NCI-H2107 (cell line): ENCODE results near the gene CNGA2.

Experiments used
- DNase-seq: peaks from one replicate; lab custom pipeline; 2025; lab: John Stamatoyannopoulos, UW

CNGA2 gene

GRCh38 chrX:151712253-151712652, 22.3 kb upstream of the CNGA2 start:
- no peak for DNase-seq

GRCh38 chrX:151713849-151714248, 20.7 kb upstream of the CNGA2 start:
- DNase-seq, result no peak

- no peak for DNase-seq
Observed at GRCh38 chrX:151714362-151714761, 20.2 kb upstream of the CNGA2 start.

- no peak for DNase-seq
Observed at GRCh38 chrX:151715752-151716151, 18.8 kb upstream of the CNGA2 start, which contains the start of gene FATE1. FATE1 (plus strand) TSS chrX:151716035; CDS start chrX:151716120, 85 bp downstream.

- DNase-seq, result no peak
Observed at GRCh38 chrX:151722241-151722846, 12.2 kb upstream of the CNGA2 start.

GRCh38 chrX:151723156-151723760, 11.3 kb upstream of the CNGA2 start:
- DNase-seq, result no peak

GRCh38 chrX:151724563-151725337, 9.8 kb upstream of the CNGA2 start:
- no peak for DNase-seq

GRCh38 chrX:151725338-151725614, 9.3 kb upstream of the CNGA2 start:
- no peak for DNase-seq

- no peak for DNase-seq
Observed at GRCh38 chrX:151726751-151727150, 7.8 kb upstream of the CNGA2 start.

- DNase-seq, result no peak
Observed at GRCh38 chrX:151727346-151727745, 7.2 kb upstream of the CNGA2 start.

- DNase-seq, result no peak
Observed at GRCh38 chrX:151729056-151729725, 5.4 kb upstream of the CNGA2 start.

GRCh38 chrX:151735219-151735618, 673 bp downstream of the CNGA2 start:
- DNase-seq, result no peak

- DNase-seq, result no peak
Observed at GRCh38 chrX:151736685-151737084, 2.1 kb downstream of the CNGA2 start.

- DNase-seq, result no peak
Observed at GRCh38 chrX:151737494-151737893, 2.9 kb downstream of the CNGA2 start.

GRCh38 chrX:151738751-151739150, 4.2 kb downstream of the CNGA2 start:
- no peak for DNase-seq

GRCh38 chrX:151741606-151742005, 7.1 kb downstream of the CNGA2 start:
- DNase-seq, result no peak

- DNase-seq, result no peak
Observed at GRCh38 chrX:151742311-151742710, 7.8 kb downstream of the CNGA2 start.

GRCh38 chrX:151743651-151744470, 9.3 kb downstream of the CNGA2 start:
- no peak for DNase-seq

GRCh38 chrX:151745651-151746050, 11.1 kb downstream of the CNGA2 start:
- no peak for DNase-seq

GRCh38 chrX:151746502-151746901, 12.0 kb downstream of the CNGA2 start:
- no peak for DNase-seq

- DNase-seq, result no peak
Observed at GRCh38 chrX:151750511-151750910, 16.0 kb downstream of the CNGA2 start.

- no peak for DNase-seq
Observed at GRCh38 chrX:151752847-151753246, 18.3 kb downstream of the CNGA2 start.
